NCI-H1092 (cell line): Measurements from ENCODE around the gene STK33.

Experiments used
- DNase-seq: peaks from one replicate; lab custom pipeline; 2025; lab: John Stamatoyannopoulos, UW

The STK33 gene

DNA sequence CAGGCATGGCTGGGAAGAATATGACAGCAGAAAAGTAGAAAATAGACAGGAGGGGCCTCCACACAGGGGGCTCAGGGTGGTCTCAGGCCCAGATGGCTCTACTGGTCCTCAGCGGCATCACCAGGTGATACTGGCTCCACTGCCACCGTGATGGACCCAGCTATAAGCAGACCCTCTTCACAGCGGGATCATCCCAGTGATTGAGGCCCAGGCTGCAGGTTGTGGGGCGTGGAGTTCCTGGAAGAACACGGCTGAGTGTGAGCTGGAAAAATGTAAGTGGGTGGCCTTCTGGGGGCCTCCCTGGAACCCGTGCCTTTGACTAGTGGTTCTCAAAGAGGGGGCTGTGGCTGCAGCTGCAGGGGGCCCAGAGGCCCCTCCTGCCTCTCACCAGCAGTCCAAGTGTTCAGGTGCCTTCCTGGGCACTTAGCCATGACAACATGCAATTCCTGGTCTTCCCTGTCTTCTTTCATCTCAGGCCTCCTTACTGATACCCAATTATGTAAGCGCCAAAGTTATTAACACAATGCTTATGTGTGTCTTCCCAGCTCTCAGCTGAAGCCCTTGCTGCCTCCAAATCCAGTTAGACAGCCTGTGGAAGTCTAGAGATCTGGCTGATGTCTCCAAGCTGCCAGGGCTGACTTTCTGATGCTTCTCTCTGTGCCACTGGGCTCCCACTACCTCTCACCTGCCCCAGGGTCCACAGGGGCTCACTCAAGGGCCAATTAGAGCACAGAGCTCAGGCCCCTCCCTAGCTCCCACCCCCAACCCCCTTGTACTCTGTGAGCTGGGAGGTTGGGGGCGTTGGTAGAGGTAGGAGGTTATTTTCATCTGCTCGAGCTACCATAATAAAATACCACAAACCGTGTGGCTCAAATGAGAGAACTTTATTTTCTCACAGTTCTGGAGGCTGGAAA, 220.3 kb downstream of the STK33 start:
- DNase-seq, result no peak

DNA sequence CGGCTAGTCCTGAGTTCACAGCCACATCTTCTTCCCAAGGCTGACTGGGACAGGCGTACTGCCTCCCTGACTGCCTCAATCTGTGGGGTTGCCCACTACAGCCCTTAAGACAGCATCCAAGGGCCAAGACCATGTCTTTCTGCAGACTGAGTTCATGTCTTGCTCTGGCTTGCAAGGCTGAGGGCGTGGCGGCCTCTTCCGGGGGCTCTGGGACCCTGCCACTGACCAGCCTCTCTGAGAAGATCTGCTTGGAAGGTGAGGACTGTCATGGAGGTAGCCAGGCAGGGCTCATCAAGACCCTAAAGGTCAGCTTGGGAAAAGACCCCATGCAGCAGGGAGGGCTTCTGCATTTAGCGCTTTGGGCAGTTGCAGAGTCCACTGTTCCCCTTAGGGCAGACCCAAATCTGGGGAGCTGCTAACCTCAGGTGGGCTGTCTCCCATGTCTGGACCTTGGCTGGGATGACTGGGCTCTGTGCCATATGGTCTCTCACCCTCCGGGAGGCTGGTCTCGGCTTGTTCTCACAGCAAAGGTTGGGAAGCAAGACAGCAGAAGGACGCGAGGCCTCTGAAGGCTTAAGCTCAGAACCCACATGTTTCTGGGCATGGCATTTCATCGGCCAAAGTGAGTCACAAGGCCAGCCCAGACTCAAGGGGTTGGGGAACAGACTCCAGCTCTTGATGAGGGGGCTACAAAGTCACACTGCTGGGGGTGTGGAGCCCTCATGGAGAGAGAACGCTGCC, 221.2 kb downstream of the STK33 start:
- DNase-seq, result no peak

DNA sequence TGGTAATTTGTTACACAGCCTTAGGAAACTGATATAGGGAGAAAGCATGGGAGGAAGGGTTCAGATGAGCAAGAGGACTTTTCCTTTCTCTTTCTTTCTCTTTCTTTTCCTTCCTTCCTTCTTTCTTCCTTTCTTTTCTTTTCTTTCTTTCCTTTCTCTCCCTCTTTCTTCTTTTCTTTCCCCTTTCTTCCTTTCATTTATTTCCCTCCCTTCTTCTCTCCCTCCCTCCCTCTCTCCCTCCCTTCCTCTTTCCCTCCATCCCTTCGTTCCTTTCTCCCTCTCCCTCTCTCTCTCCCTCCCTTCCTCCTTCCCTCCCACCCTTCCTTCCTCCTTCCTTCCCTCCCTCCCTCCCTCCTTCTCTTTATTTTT, 222.5 kb downstream of the STK33 start:
- no peak for DNase-seq

DNA sequence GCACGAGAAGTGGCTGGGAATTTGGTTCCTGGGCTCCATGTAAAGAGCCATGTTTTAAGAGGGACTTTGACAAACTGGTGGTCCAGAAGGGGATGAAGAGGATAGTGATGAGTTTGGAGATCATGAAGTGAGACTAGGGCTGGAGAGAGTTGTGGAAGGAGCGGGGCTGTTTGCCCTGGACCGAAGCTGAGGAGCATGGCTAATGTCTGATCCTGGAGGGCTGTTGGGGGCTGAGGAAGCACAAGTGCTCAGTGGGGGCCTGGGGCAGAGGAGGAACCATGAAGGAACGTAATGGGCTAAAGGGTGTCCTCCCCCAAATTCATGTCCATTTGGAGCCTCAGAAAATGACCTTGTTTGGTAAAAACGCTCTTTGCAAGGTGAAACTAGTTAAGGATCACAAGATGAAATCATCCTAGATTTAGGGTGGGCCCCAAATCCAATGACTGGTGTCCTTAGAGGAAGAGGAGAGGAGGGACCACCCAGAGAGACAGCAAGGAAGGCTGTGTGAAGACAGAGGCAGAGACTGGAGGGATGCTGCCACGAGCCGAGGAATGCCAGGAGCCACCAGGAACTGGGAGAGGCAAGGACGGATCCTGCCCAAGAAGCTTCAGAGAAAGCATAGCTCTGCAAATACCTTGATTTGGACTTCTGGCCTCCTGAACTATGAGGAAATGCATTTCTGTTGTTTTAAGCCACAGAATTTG, 223.1 kb downstream of the STK33 start:
- no peak for DNase-seq

DNA sequence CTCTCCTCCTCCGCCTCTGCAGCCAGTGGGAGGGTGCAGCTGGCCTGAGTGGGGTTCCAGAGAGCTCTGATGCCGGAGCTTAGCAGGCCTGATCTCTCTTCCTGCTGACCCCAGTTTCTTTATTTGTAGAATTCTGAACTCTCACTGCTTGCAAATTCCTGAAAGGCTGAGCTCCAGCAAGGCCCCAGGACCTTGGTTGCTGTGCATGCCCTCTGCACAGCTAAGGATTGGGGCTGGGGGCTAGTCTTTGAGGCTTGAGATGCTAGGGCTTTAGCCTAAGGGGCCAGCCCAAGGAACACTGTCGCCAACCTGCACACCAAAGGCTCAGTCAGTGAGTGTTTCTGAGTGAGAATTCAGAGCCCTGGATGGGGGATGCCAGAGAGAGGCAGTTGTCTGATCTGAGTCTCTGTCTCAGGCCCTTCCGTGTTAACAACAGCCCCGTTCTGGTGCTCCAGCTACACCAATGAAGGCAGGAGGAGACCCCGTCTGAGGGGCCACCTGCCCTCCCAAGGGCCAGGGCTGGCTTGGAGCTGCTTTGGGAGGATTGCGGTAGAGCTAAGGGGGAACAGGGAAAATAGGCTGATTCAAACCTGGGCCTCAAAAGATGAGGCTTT, 224.3 kb downstream of the STK33 start:
- DNase-seq, result no peak

DNA sequence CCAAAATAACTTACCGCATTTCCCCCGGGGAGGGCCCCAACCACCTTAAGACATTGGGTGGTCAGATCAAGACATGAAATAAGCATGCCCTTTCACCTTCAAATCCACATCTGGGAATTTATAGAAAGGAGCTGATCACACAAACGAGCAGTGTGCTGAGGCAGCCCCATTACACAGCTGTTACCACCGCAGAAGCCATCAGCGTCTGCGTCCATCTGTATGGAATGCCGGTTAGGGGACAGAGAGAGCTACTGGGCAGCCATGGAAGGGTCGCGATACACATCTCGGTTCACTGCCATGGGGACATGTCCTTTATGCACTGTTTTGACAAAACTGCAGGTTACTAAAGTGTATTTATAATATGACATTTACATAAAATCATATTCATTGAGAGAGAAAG, 225.3 kb downstream of the STK33 start:
- DNase-seq, result no peak

DNA sequence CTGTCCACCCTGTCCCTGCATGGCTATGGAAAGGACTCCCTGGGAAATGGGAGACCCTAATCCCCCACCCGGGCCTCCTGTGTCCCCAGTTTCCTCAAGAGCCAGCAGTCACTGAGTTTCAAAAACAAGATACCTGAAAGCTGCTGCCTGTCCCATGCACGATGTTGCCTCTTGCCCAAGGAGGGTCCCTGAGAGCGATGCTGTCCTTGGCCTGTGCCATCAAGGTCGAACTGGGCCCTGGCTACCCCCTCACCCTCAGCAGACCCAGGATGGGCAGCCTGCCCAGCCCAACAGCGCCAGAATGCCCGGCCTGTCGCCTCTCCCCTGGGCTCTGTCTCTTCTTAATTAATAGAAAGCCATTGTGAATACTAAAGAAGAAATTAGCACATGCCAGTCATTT, 225.8 kb downstream of the STK33 start:
- DNase-seq, result no peak

DNA sequence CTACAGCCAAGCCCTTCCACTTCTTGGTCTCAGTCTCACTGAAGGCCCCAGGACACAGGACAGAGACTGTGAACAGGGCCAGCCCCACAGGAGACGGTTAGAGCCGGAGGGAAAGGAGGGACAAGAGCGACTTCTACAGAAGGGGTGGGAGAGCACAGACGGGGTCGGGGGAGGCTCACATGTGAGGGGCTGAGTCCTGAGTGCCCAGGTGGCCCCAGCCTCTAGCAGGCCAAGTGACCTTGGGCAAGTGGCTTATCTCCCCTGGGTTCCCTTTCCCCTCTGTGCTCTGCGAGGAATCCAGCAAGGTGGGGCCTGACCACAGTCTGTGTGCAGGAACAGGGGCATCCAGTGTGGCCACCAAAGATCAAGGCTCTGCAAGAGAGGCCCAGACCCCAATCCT, 227.7 kb downstream of the STK33 start:
- DNase-seq, result no peak

DNA sequence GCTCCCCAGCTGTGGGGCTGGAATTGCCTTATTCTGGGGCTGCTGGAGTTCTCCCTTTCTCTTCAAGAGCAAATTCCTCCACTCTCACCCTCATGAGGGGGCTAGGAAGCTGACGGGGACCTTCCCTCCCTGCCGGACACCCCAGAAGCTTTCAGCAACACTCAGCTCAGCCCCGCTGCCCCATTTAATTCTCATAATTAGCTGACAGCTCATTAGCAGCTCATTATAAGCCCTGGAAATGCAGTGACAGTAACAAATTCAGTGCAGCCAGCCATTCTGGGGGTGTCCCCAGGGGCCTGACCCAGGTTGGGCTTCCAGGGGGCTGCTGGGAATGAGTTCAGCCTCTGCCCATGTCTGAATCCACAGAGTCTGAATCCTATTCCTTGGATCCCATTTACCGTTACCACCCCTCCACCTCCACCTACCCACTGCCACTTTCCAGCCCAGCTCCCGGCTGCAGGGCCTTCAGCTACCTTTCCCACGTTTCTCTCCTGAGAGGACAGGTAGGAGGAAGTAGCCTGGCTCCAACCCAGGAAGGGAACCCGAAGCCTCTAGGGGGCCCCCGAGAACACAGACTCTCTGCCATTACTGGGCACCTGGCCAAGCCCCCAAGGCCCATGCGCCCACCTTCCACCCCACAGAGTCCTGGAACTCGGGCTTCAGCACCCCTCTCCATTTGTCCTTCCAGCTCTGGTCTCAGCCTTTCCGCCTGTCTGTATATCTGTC, 228.6 kb downstream of the STK33 start:
- DNase-seq, result no peak

DNA sequence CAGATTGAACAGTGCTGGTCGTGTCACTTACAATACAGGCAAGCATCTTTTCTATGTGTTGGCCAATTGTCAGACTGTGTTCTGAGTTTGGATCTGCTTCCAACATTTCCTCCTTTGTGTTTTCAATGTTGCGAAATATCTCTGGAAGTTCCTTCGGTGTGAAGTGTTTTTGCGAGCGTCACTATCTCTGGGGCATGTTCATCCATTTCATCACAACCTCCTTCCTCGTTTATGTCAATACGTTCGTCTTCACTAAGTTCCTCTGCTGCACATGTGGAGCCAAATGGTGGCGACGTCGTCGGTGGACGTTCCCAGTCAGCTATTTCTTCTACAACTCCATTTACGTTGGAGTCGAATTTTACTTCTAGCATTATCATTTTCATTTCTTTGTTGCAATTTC, 230.1 kb downstream of the STK33 start:
- DNase-seq, result no peak

DNA sequence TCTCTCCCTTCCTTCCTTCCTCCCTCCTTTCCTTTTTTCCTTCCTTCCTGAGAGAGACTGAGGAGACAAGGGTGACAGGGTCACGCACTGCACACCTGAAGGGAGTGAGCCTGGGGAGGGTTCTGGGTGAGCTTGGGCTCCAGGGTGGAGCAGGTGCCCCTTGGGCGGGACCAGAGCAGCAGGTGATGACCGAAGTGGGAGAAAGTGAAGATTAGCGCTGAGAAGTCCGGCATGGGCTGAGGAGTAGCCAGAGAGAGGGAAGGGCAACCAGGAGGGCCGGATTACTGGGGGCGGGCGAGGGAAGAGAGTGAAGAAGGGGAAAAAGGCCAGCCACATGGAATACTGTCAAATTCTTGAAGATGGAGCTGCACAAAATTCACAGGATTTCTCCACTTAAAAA, 231.1 kb downstream of the STK33 start:
- DNase-seq, result no peak

DNA sequence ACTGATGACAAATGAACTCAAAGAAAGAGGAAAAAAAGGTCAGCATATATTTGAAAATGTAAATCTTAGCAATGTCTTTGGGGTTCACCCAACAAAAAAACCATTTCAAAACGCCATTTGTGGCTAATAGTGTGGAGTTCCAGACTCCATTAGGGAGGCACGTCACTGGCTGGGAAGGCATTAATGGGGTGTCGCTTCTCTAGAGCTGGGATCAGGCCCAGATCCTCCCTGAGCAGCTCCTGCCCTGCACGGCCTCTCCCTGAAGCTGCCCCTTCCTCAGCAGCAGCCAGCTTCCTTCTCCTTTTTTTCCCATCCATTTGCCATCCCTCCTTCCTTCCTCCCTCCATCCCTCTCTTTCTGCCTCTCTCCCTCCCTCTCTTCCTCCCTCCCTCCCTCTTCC, 231.5 kb downstream of the STK33 start:
- no peak for DNase-seq

DNA sequence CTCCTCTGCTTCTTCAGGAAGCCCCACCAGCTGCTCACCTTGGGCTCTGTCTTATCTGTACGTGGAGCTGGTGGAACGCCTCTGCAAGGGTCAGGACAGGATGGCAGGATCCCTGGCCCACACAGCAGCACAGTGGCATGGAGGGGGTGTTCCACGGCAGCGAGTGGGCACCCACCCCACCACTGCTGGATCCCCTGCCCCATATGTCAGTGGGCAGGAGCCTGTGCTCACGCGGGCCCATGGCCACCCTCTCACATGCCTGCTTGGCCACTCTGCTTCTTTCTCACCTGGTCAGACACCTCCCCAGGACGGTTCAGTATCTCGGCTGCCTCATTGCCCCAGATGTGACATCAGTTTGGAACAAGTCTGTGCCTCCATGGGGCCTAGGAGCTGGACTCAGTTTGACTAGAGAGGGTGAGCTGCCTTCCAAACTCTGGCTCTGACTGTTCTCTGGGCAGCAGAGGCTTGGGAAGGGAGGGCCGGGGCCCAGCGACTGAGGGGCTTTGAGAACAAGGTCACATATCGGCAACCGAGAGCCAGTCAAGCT, 232.3 kb downstream of the STK33 start:
- no peak for DNase-seq

DNA sequence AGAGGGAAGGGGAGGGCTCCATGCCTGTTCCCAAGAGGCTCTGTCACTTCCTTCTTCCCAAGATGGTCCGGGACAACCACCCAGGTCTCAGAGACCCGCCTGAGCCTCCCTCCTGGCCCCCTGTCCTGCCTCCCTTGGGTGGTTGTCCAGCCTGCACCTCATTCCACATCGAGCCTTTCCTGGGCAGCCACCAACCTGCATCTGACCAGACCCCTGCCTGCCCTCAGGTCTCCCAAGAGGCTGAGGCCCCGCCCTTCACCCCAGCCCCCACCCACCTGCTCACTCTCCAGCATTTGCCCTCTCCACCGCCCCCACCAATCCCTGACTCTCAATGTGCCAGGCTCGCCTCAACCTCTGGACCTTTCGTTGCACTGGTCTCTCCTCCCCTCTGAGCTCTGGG, 232.8 kb downstream of the STK33 start:
- DNase-seq, result no peak

DNA sequence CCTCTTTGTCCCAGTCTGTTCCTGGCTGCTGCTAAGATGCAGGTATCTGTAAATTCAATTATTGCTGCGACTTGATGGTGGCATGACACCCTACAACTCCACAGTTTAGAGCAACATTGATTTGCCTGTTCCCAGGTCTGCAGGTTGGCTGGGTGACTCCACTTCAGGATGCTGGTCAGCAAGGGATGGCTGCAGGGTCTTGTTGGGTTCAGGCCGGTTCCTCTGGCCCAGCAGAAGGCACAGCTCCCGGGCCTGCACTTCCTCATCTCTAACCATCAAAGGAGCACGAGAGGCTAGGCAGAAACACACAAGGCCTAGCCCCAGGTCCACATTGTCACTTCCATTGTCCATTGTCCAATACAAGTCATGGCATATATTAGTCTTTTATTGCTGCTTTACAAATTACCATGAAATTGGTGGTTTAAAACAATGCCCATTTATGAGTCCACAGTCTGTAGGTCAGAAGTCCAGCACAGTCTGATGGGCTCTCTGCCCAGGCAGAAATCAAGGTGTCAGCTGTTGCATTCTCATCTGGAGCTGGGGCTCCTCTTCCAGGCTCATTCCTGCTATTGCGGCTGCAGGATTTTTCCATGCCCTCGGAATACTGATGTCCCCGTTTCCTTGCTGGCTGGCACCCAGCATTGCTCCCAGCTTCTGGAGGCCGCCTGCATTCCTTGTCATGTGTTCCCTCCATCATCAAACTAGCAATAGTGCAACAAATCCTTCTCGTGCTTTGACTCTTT, 233.8 kb downstream of the STK33 start:
- DNase-seq, result no peak

DNA sequence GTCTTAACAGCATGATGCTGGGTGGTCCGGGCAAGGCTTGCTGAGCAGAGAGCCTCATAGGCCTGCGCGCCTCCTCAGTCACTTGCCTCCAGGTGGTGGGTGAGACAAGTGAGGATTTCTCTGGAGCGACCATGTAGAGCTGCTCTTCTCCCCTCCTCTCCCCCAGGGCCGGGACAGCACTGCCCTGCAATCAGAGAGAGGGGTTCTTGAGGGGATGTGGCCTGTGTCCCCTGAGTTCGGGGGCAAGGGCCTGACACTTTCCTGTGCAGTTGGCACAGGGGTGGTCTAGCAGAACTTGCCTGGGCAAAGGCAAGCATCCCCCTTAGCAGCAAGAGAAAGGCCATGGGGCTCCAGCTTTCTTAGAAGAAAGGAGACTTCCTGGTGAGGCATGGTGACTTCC, 234.5 kb downstream of the STK33 start:
- DNase-seq, result no peak

DNA sequence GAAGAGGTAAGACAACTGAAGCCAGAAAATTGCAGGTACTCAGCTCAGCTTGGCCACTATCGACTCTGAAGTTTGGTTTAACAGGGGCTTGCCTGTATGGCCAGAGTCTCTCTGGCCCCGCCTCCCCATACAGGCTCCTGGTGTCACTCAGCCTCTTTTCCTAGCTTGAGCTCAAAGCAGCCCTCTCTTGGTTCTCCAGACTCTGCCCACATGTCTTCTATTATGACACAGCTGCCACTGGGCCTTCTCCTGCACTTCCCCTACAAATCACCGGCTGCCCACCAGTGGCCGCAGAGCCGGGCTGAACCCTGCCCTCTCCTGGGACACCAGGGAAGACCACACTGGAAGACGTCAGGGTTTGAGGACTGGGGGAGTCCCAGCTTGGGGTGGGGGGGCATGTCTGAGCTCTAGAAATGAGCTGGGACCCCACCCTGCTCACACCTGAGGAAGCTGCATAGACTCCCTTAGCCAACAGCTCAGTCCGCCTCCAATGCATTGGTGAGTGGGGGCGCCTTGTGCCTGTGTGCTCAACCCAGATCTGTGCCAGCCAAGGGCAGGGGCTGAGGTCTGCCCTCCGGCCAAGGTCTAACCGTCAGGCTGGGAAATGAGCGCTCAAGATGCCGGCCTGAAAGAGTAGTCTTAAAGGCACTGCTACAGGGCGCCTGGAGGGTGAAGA, 236.0 kb downstream of the STK33 start:
- DNase-seq, result no peak

DNA sequence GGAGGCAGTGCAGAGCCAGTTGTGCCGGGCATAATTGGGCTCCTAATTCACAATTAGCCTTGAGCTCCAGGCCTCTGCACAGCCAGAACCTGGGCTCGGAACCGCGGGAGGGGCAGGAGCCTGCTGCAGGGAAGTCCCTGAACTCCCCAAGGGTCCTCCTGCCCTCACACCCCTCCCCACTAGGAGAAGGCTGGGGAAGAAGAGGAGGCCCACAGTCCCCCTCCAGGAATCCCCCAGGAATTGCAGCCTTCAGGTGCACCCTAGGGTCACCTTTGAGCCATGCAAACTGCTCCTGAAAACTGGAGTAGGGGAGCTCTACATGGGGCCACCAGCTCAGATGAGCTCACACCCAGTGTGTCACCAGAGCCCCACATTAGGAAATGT, 236.5 kb downstream of the STK33 start:
- DNase-seq, result no peak

DNA sequence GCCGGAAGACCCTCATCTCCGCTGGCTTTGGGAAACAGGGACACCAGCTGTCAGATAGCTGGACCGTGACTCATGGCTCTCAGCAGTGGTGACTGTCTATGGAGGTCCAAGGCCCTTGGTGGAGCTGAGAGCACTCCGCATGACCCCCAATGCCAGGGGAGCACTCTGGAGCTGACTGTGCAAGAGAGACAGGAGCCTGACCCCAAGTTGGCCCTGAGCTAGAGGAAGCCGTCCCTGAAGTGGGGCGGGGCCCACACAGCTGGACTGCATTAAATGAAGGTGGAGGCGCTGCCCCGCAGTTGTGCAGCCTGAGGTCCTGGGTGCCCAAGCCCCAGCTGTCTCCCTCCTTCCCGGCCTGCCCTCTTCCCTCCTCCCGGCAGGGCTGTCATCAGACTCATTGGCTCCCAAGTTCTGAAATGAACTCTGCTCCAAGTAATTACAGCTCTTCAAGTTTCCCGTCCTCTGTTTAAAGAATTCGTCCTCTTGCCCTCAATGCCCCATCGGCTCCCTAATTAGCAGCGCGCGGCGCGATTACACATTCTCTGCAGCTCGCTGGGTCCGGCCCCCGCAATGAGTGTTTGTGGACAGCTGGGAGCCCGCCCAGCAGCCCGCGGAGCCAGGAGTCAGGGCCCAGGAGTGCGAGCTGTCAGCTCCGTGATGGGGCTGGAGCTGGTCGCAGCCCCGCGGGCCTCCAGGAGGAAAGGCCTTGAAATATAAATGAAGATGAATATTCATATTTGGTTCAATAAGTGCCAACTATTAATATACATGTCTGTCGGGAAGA, 237.1 kb downstream of the STK33 start:
- DNase-seq, result no peak
